Osteoblast (primary cell): ENCODE measurements around the gene MOSMO. TPM values are rescaled to one million over a fixed set of nuclear protein-coding genes. Genes with fewer than 3 reads are reported as not detected.
A peak's percentile ranks its signal among the peaks of the same experiment; 100 is the strongest.
"Not testable (repeated sequence)": the region's sequence is repeated elsewhere in the genome, so short reads cannot be mapped to it uniquely, and the experiment has no call there.

Source experiments
- DNase-seq: peaks from one replicate; pipeline ENCODE4 v3.0.0; 2011; ENCODE audit warnings: low spot score, mixed read lengths; ENCODE audit not compliant: insufficient read length; ENCODE audit errors: missing footprints
- H2AFZ ChIP-seq: 2 replicates; pipeline ENCODE4 v1.6.0; 2011; ENCODE audit warnings: mild to moderate bottlenecking, low read length
- H3K27ac ChIP-seq: 2 replicates; pipeline ENCODE4 v1.5.1; 2011; ENCODE audit warnings: mild to moderate bottlenecking, low read depth, low read length, moderate library complexity
- H3K27me3 ChIP-seq: 2 replicates; pipeline ENCODE4 v1.6.0; 2012; ENCODE audit warnings: mild to moderate bottlenecking, control low read depth, inconsistent platforms, low read length, moderate library complexity; ENCODE audit not compliant: insufficient read depth
- H3K36me3 ChIP-seq: 2 replicates; pipeline ENCODE4 v1.5.1; 2011; ENCODE audit warnings: mild to moderate bottlenecking, low read length, control low read depth, moderate library complexity; ENCODE audit not compliant: insufficient read depth
- H3K4me1 ChIP-seq: 2 replicates; pipeline ENCODE4 v1.5.1; 2011; ENCODE audit warnings: mild to moderate bottlenecking, low read length, control low read depth, moderate library complexity; ENCODE audit not compliant: insufficient read depth
- H3K4me2 ChIP-seq: 2 replicates; pipeline ENCODE4 v1.6.0; 2011; ENCODE audit warnings: mild to moderate bottlenecking, low read length; ENCODE audit not compliant: insufficient read depth
- H3K4me3 ChIP-seq: fragments of 200-600 bp; sonication (generic); 3 replicates; pipeline ENCODE4 v1.5.1; 2012; ENCODE audit warnings: mild to moderate bottlenecking, low read length, inconsistent platforms; ENCODE audit not compliant: insufficient read depth
- H3K79me2 ChIP-seq: 2 replicates; pipeline ENCODE4 v1.6.0; 2012; ENCODE audit warnings: mild to moderate bottlenecking, low read length, control low read depth, inconsistent platforms; ENCODE audit not compliant: insufficient read depth
- H3K9me3 ChIP-seq: 2 replicates; pipeline ENCODE4 v1.5.1; 2011; ENCODE audit warnings: low read depth, low read length, control low read depth
- H4K20me1 ChIP-seq: 2 replicates; pipeline ENCODE4 v1.6.0; 2012; ENCODE audit warnings: mild to moderate bottlenecking, low read length, control low read depth; ENCODE audit not compliant: insufficient read depth
- CTCF ChIP-seq: IDR thresholded peaks from 2 replicates; pipeline ENCODE4 v1.5.1; 2011; ENCODE audit warnings: mild to moderate bottlenecking, low read depth, low read length, moderate library complexity; ENCODE audit errors: extremely low read depth
- total RNA-seq: library from RNA; depleted of rRNA; stranded (reverse); fragments of >200 nt; gene quantifications from 2 replicates; pipeline ENCODE4 v1.2.3, GENCODE V29; 2012

The MOSMO gene
- total RNA-seq, 1 donor = 15.2 TPM

DNA sequence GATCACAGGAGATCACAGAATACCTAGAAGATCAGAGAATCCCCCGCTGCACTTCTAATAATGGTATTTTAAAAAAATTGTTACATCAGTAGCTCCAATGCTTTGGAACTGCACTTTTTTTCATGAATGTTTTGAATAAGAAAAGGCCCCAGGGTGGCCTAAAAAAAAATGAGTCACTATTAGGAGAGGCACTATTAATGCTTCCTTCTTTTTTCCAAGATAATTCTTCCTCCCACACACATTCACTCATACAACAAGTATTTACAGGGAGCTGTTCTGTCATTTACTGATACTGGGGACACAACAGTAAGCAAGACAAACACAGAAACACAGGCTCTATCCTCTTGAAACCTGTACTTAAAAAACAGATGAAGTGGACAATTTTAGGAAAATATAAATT lies 6.3 kb upstream of the MOSMO start:
- H2AFZ ChIP-seq = no peak overlapping the region
- no peak for TF ChIP-seq CTCF
- H3K27ac ChIP-seq = no peak overlapping the region
- H3K9me3 ChIP-seq = no peaks in the 10 kb centered on the region
- H3K4me1 ChIP-seq = peaks cover 10% of the 10 kb centered on the region
- DNase-seq = peak; percentile 73
- peak overlapping the region; percentile 84 for H3K4me2 ChIP-seq
- no peak overlapping the region for H3K4me3 ChIP-seq
- no peaks in the 10 kb centered on the region for H3K36me3 ChIP-seq
- peaks cover 4% of the 10 kb centered on the region for H3K27me3 ChIP-seq
- H3K79me2 ChIP-seq = no peaks in the 10 kb centered on the region
- H4K20me1 ChIP-seq = no peaks in the 10 kb centered on the region

- H3K4me1 ChIP-seq = peaks cover 11% of the 10 kb centered on the region
- H3K4me3 ChIP-seq = not testable (repeated sequence)
These were observed 5.9 kb upstream of the MOSMO start for GRCh38 chr16:22002047-22002446.

GRCh38 chr16:22003195-22003594 lies 4.7 kb upstream of the MOSMO start:
- Histone ChIP-seq H3K79me2 (peaks cover 3% of the 10 kb centered on the region), H2AFZ (no peak overlapping the region), H3K4me2 (no peak overlapping the region), H3K27me3 (peaks cover 4% of the 10 kb centered on the region), H3K27ac (no peak overlapping the region), H3K9me3 (no peaks in the 10 kb centered on the region), H3K36me3 (no peaks in the 10 kb centered on the region), H4K20me1 (no peaks in the 10 kb centered on the region), H3K4me1 (peaks cover 15% of the 10 kb centered on the region), H3K4me3 (no peak overlapping the region)
- DNase-seq = peak; percentile 66
- no peak for TF ChIP-seq CTCF

More at GRCh38 chr16:22002047-22002446, 5.9 kb upstream of the MOSMO start:
- H3K79me2 ChIP-seq, H2AFZ ChIP-seq, H3K9me3 ChIP-seq, H3K36me3 ChIP-seq, DNase-seq, H3K27me3 ChIP-seq, H4K20me1 ChIP-seq, H3K4me2 ChIP-seq, H3K27ac ChIP-seq: not testable (repeated sequence)

- no peaks in the 10 kb centered on the region for H3K9me3 ChIP-seq
- H3K36me3 ChIP-seq = no peaks in the 10 kb centered on the region
- H2AFZ ChIP-seq = no peak overlapping the region
- peaks cover 14% of the 10 kb centered on the region for H3K79me2 ChIP-seq
- no peak for DNase-seq
- peaks cover 4% of the 10 kb centered on the region for H3K27me3 ChIP-seq
- H4K20me1 ChIP-seq = no peaks in the 10 kb centered on the region
- no peak overlapping the region for H3K27ac ChIP-seq
- H3K4me1 ChIP-seq = peaks cover 23% of the 10 kb centered on the region
- no peak overlapping the region for H3K4me3 ChIP-seq
- no peak for TF ChIP-seq CTCF
- H3K4me2 ChIP-seq = no peak overlapping the region
These were observed 3.6 kb upstream of the MOSMO start for GRCh38 chr16:22004341-22004740.

DNA sequence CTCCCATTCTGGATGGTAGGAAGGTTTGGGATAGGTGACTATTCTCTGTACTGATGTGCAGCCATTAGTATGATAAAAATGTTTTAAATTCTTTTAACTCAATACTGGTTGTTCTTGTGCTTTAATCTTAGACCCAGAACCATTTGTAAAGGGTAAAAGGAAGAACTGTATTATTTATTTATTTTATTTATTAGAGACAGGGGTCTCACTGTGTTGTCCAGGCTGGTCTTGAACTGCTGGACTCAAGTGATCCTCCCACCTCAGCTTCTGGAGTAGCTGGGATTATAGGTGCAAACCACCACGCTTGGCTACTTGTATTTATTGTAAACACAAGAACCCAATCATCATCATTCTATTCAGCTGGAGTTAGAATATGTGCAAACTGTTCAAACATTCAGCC lies 2.2 kb upstream of the MOSMO start:
- H3K27ac ChIP-seq = no peak overlapping the region
- no peaks in the 10 kb centered on the region for H3K36me3 ChIP-seq
- no peak overlapping the region for H3K4me3 ChIP-seq
- no peak for DNase-seq
- no peak for TF ChIP-seq CTCF
- H3K4me1 ChIP-seq = peaks cover 22% of the 10 kb centered on the region
- H3K4me2 ChIP-seq = no peak overlapping the region
- peaks cover 4% of the 10 kb centered on the region for H3K27me3 ChIP-seq
- H3K9me3 ChIP-seq = no peaks in the 10 kb centered on the region
- peaks cover 5% of the 10 kb centered on the region for H4K20me1 ChIP-seq
- peaks cover 26% of the 10 kb centered on the region for H3K79me2 ChIP-seq
- H2AFZ ChIP-seq = no peak overlapping the region
